H9 (cell line): ENCODE measurements around the gene CC2D1A. TPM values are rescaled to one million over a fixed set of nuclear protein-coding genes. Genes with fewer than 3 reads are reported as not detected.

Experiments used
- DNase-seq: peaks from one replicate; pipeline ENCODE4 v3.0.0-alpha.2; 2017
- H2AFZ ChIP-seq: one replicate; pipeline ENCODE4 v1.6.1; 2013; ENCODE audit warnings: mild to moderate bottlenecking, low read length, control low read depth, moderate library complexity
- H2AK5ac ChIP-seq: 2 replicates; pipeline ENCODE4 v1.6.1; 2013; ENCODE audit warnings: low read length, control low read depth, mixed read lengths; ENCODE audit not compliant: insufficient read length
- H2BK120ac ChIP-seq: one replicate; pipeline ENCODE4 v1.6.1; 2013; ENCODE audit warnings: low read depth, mild to moderate bottlenecking, low read length, control low read depth, inconsistent platforms; ENCODE audit not compliant: poor library complexity, severe bottlenecking
- H2BK12ac ChIP-seq: 2 replicates; pipeline ENCODE4 v1.6.1; 2013; ENCODE audit warnings: low read length, control low read depth, mixed read lengths, low read depth; ENCODE audit not compliant: insufficient read length
- H2BK15ac ChIP-seq: 2 replicates; pipeline ENCODE4 v1.6.1; 2013; ENCODE audit warnings: low read depth, low read length, control low read depth
- H2BK20ac ChIP-seq: one replicate; pipeline ENCODE4 v1.6.1; 2013; ENCODE audit warnings: low read depth, mild to moderate bottlenecking, low read length, control low read depth, inconsistent platforms; ENCODE audit not compliant: poor library complexity, severe bottlenecking
- H2BK5ac ChIP-seq: 2 replicates; pipeline ENCODE4 v1.6.1; 2013; ENCODE audit warnings: low read length, control low read depth, mixed read lengths; ENCODE audit not compliant: insufficient read length
- H3K14ac ChIP-seq: 2 replicates; pipeline ENCODE4 v1.6.1; 2013; ENCODE audit warnings: low read length, control low read depth; ENCODE audit not compliant: insufficient read depth
- H3K18ac ChIP-seq: 2 replicates; pipeline ENCODE4 v1.6.1; 2013; ENCODE audit warnings: low read depth, mild to moderate bottlenecking, mixed read lengths, low read length, control low read depth; ENCODE audit not compliant: insufficient read length
- H3K23ac ChIP-seq: 2 replicates; pipeline ENCODE4 v1.6.1; 2013; ENCODE audit warnings: low read length, control low read depth, mixed read lengths, low read depth; ENCODE audit not compliant: insufficient read length
- H3K23me2 ChIP-seq: 2 replicates; pipeline ENCODE4 v1.6.1; 2013; ENCODE audit warnings: low read depth, mild to moderate bottlenecking, mixed read lengths, low read length, control low read depth; ENCODE audit not compliant: insufficient read length, poor library complexity, severe bottlenecking
- H3K27ac ChIP-seq: 2 replicates; pipeline ENCODE4 v1.5.1; 2013; ENCODE audit warnings: low read length, control low read depth, mixed read lengths, low read depth; ENCODE audit not compliant: insufficient read length
- H3K27me3 ChIP-seq: 2 replicates; pipeline ENCODE4 v1.6.1; 2013; ENCODE audit warnings: low read length, control low read depth, inconsistent platforms; ENCODE audit not compliant: insufficient read depth
- H3K4ac ChIP-seq: 2 replicates; pipeline ENCODE4 v1.6.1; 2013; ENCODE audit warnings: low read depth, mild to moderate bottlenecking, control low read depth, inconsistent platforms, low read length, moderate library complexity
- H3K4me1 ChIP-seq: 2 replicates; pipeline ENCODE4 v1.6.1; 2013; ENCODE audit warnings: low read length, control low read depth, inconsistent platforms; ENCODE audit not compliant: insufficient read depth
- H3K4me2 ChIP-seq: 2 replicates; pipeline ENCODE4 v1.6.1; 2013; ENCODE audit warnings: low read length, control low read depth, mixed read lengths; ENCODE audit not compliant: insufficient read length, insufficient read depth
- H3K56ac ChIP-seq: 2 replicates; pipeline ENCODE4 v1.6.1; 2013; ENCODE audit warnings: low read depth, mild to moderate bottlenecking, mixed read lengths, low read length, control low read depth; ENCODE audit not compliant: insufficient read length
- H3K79me1 ChIP-seq: 2 replicates; pipeline ENCODE4 v1.6.1; 2013; ENCODE audit warnings: low read depth, mild to moderate bottlenecking, moderate library complexity, low read length, control low read depth, inconsistent platforms; ENCODE audit not compliant: insufficient read depth, poor library complexity, severe bottlenecking
- H3K79me2 ChIP-seq: 2 replicates; pipeline ENCODE4 v1.6.1; 2013; ENCODE audit warnings: low read length, control low read depth, inconsistent platforms; ENCODE audit not compliant: insufficient read depth
- H3K9ac ChIP-seq: 2 replicates; pipeline ENCODE4 v1.6.1; 2013; ENCODE audit warnings: low read length, control low read depth, mixed read lengths; ENCODE audit not compliant: insufficient read length; ENCODE audit errors: extremely low read depth
- H3K9me3 ChIP-seq: one replicate; pipeline ENCODE4 v1.6.1; 2013; ENCODE audit warnings: low read depth, low read length, inconsistent platforms; ENCODE audit not compliant: control insufficient read depth
- H3T11ph ChIP-seq: one replicate; pipeline ENCODE4 v1.6.1; 2013; ENCODE audit warnings: mild to moderate bottlenecking, low read length, control low read depth, inconsistent platforms
- H4K20me1 ChIP-seq: one replicate; pipeline ENCODE4 v1.6.1; 2013; ENCODE audit not compliant: control insufficient read depth, insufficient read length, insufficient read depth
- H4K5ac ChIP-seq: 2 replicates; pipeline ENCODE4 v1.6.1; 2013; ENCODE audit warnings: low read depth, mild to moderate bottlenecking, mixed read lengths, low read length, control low read depth; ENCODE audit not compliant: insufficient read length
- H4K8ac ChIP-seq: replicated peaks from 2 replicates; pipeline ENCODE4 v1.6.1; 2013; ENCODE audit warnings: low read length, control low read depth, mixed read lengths, low read depth; ENCODE audit not compliant: insufficient read length
- H4K91ac ChIP-seq: 2 replicates; pipeline ENCODE4 v1.6.1; 2013; ENCODE audit warnings: low read depth, mild to moderate bottlenecking, moderate library complexity, mixed read lengths, low read length, control low read depth; ENCODE audit not compliant: insufficient read length
- H3K27ac Mint-ChIP-seq, 3 experiments: 2 replicates in 2 of 3; 3 replicates in 1 of 3; pipeline ENCODE4 v1.8.0; 2020 to 2021; ENCODE audit warnings: mixed read lengths in 3 of 3, mild to moderate bottlenecking in 1 of 3, moderate library complexity in 1 of 3
- H3K27me3 Mint-ChIP-seq: 2 replicates; pipeline ENCODE4 v1.8.0; 2021; ENCODE audit warnings: low read depth, mild to moderate bottlenecking, moderate library complexity, mixed read lengths
- H3K36me3 Mint-ChIP-seq, 3 experiments: 2 replicates in 2 of 3; 3 replicates in 1 of 3; pipeline ENCODE4 v1.8.0; 2020 to 2021; ENCODE audit warnings: low read depth in 3 of 3, mixed read lengths in 3 of 3; ENCODE audit not compliant: insufficient read depth in 1 of 3
- H3K4me1 Mint-ChIP-seq, 2 experiments: 2 replicates each; pipeline ENCODE4 v1.8.0; 2020; ENCODE audit warnings: mixed read lengths in 2 of 2
- H3K4me3 Mint-ChIP-seq, 2 experiments: 2 replicates in 1 of 2; 3 replicates in 1 of 2; pipeline ENCODE4 v1.8.0; 2020 to 2021; ENCODE audit warnings: mild to moderate bottlenecking in 2 of 2, mixed read lengths in 2 of 2, moderate library complexity in 1 of 2
- H3K9me3 Mint-ChIP-seq, 2 experiments: 2 replicates in 1 of 2; 3 replicates in 1 of 2; pipeline ENCODE4 v1.8.0; 2020; ENCODE audit warnings: mild to moderate bottlenecking in 2 of 2, mixed read lengths in 2 of 2, moderate library complexity in 1 of 2
- CTCF ChIP-seq: fragments of 200-600 bp; sonication (generic); conservative IDR thresholded peaks from 3 replicates; pipeline ENCODE4 v1.8.0; 2021; ENCODE audit warnings: antibody characterized with exemption, mild to moderate bottlenecking
- WGBS: extraction: QIAGEN DNeasy Blood & Tissue Kit; methylation state at CpG from one replicate; pipeline ENCODE4 v1.1.7; 2013; ENCODE audit warnings: missing lambda C conversion rate, low lambda C conversion rate, mixed read lengths; ENCODE audit not compliant: insufficient read length; ENCODE audit errors: extremely low coverage; 5-methylcytosine and 5-hydroxymethylcytosine counted together
- long read RNA-seq: library from polyadenylated mRNA; unstranded; transcript quantifications from one replicate; pipeline ENCODE4 v2.0.0, GENCODE V29; 2020
- total RNA-seq: library from RNA; stranded (reverse); gene quantifications from 2 replicates; pipeline ENCODE4 v1.2.1, GENCODE V29; 2021

Gene CC2D1A
- total RNA-seq, result 42.7 and 48.5 TPM in 2 replicates
- long read RNA-seq, transcript CC2D1A-201 (29 exons, 3,581 nt), result major isoform, 13 of 44 reads
- long read RNA-seq, partial matches to known transcripts, result 14 of 44 reads
- long read RNA-seq, other reads (novel, unspliced or antisense), result 17 of 44 reads

GRCh38 chr19:13905634-13906520, at the start of gene CC2D1A, which contains the start of gene BRME1:
Gene CC2D1A, plus strand, starts transcription at chr19:13906201. Its CDS starts 241 bp downstream, at chr19:13906442.
Gene BRME1, minus strand, starts transcription at chr19:13906117. Its CDS starts 1,225 bp downstream, at chr19:13904892.
- peaks cover 10% of the 10 kb centered on the region for H3K23me2 ChIP-seq
- no peak within 1 kb of the TSS for H2BK5ac ChIP-seq
- no CpG with 5 or more reads among the region's 86 CpGs for WGBS
- Mint-ChIP-seq H3K27me3 (peaks cover 14% of the 10 kb centered on the region), H3K9me3 (peaks cover 0 to 2% of the 10 kb centered on the region in 2 experiments; a peak in 2 of 5 replicates), H3K4me1 (peaks cover 9 to 10% of the 10 kb centered on the region in 2 experiments), H3K36me3 (peaks cover 6 to 16% (median 11%) of the 10 kb centered on the region in 3 experiments; a peak in 6 of 7 replicates), H3K4me3 (peak within 1 kb of the TSS; percentile 81 to 86), H3K27ac (peak within 1 kb of the TSS in 2 of 3 experiments; percentile 48 to 82; a peak in 3 of 7 replicates)
- no peaks in the 10 kb centered on the region for H3K9me3 ChIP-seq
- no peak; the same call in 2 of the 3 replicates for TF ChIP-seq CTCF
- H3K9ac ChIP-seq, result peak within 1 kb of the TSS; percentile 67
- H2BK120ac ChIP-seq, result no peak within 1 kb of the TSS
- no peaks in the 10 kb centered on the region for H3K79me2 ChIP-seq
- H2BK20ac ChIP-seq, result no peak within 1 kb of the TSS
- H3K18ac ChIP-seq, result peak within 1 kb of the TSS; percentile 46
- no peak within 1 kb of the TSS; the same call in 1 of the 2 replicates for H2BK15ac ChIP-seq
- peak within 1 kb of the TSS; percentile 80 for H3K4me2 ChIP-seq
- no peak within 1 kb of the TSS for H3K23ac ChIP-seq
- H3T11ph ChIP-seq, result no peak within 1 kb of the TSS
- H4K20me1 ChIP-seq, result no peaks in the 10 kb centered on the region
- no peak within 1 kb of the TSS; the same call in 1 of the 2 replicates for H3K14ac ChIP-seq
- no peak within 1 kb of the TSS for H3K56ac ChIP-seq
- H3K79me1 ChIP-seq, result no peaks in the 10 kb centered on the region
- H3K4ac ChIP-seq, result no peak within 1 kb of the TSS
- no peak within 1 kb of the TSS for H4K8ac ChIP-seq
- no peak within 1 kb of the TSS for H4K91ac ChIP-seq
- no peaks in the 10 kb centered on the region for H3K4me1 ChIP-seq
- peak; percentile 94 for DNase-seq
- H2AK5ac ChIP-seq, result no peak within 1 kb of the TSS
- H4K5ac ChIP-seq, result no peak within 1 kb of the TSS
- no peak within 1 kb of the TSS for H2AFZ ChIP-seq
- H3K27me3 ChIP-seq, result no peaks in the 10 kb centered on the region
- no peak within 1 kb of the TSS for H3K27ac ChIP-seq
- H2BK12ac ChIP-seq, result no peak within 1 kb of the TSS
